Tibial artery (tissue), 4 donors: ENCODE data around the gene TUBB2B.

Experiments
- DNase-seq, 2 donors: peaks; one replicate each; pipeline ENCODE4 v3.0.0-alpha.2; 2019
- H3K27ac ChIP-seq, 2 donors: fragments of 200-600 bp; sonication (generic) in 1 of 2; 1 replicate in 1 of 2; 2 replicates in 1 of 2; pipeline ENCODE4 v1.5.1; 2018 to 2019; ENCODE audit warnings: mild to moderate bottlenecking in 1 of 2
- H3K27me3 ChIP-seq, 2 donors: fragments of 200-600 bp; sonication (generic) in 1 of 2; one replicate each; pipeline versions ENCODE4 v1.5.1 to v1.6.0; 2016 to 2019
- H3K36me3 ChIP-seq, 3 donors: fragments of 200-600 bp; sonication (generic) in 2 of 3; one replicate each; pipeline ENCODE4 v1.5.1; 2016 to 2019; ENCODE audit warnings: mild to moderate bottlenecking in 2 of 3
- H3K4me1 ChIP-seq, 4 donors: fragments of 200-600 bp; sonication (generic) in 2 of 4; 1 replicate in 3 of 4; 2 replicates in 1 of 4; pipeline ENCODE4 v1.5.1; 2016 to 2019
- H3K4me3 ChIP-seq, 2 donors: fragments of 200-600 bp; sonication (generic) in 1 of 2; 1 replicate in 1 of 2; 2 replicates in 1 of 2; pipeline ENCODE4 v1.5.1; 2018 to 2019; ENCODE audit warnings: mild to moderate bottlenecking in 2 of 2
- H3K9me3 ChIP-seq, 3 donors: fragments of 200-600 bp; sonication (generic) in 1 of 3; one replicate each; pipeline ENCODE4 v1.5.1; 2016 to 2019
- CTCF ChIP-seq, 2 experiments: fragments of 200-600 bp in 1 of 2; fragments of 450-650 bp in 1 of 2; IDR thresholded peaks; one replicate each; pipeline ENCODE4 v1.5.1; 2017 to 2019; ENCODE audit warnings: antibody characterized with exemption in 2 of 2, mild to moderate bottlenecking in 1 of 2, moderate library complexity in 1 of 2
- intact Hi-C: fragments of 100-400 bp; cut with DNase I; formaldehyde crosslinking; loops from one replicate; pipeline ENCODE4 v1.15.0; 2023; ENCODE audit warnings: low total_unique reads

TUBB2B gene

GRCh38 chr6:3208098-3208774 is 19.2 kb downstream of the TUBB2B start:
- no peak for TF ChIP-seq CTCF (IDR thresholded peaks at IDR 0.05)
- Histone ChIP-seq H3K27me3 (no peaks in the 10 kb centered on the region), H3K9me3 (peaks cover 0 to 4% (median 0%) of the 10 kb centered on the region in 3 donors), H3K4me3 (no peak overlapping the region), H3K4me1 (peaks cover 4 to 42% (median 27%) of the 10 kb centered on the region in 4 donors), H3K36me3 (no peaks in the 10 kb centered on the region), H3K27ac (peak overlapping the region; percentile 20 to 53)
- DNase-seq: peak; percentile 71 to 91
- intact Hi-C loops: no loop called here

- DNase-seq: no peak
- no peak for TF ChIP-seq CTCF (IDR thresholded peaks at IDR 0.05)
- H3K27me3 ChIP-seq: no peaks in the 10 kb centered on the region
- intact Hi-C loops: no loop called here
- peaks cover 0 to 4% (median 0%) of the 10 kb centered on the region in 3 donors for H3K9me3 ChIP-seq
- no peak overlapping the region for H3K27ac ChIP-seq
- no peak overlapping the region for H3K4me3 ChIP-seq
- peaks cover 4 to 35% (median 23%) of the 10 kb centered on the region in 4 donors for H3K4me1 ChIP-seq
- H3K36me3 ChIP-seq: no peaks in the 10 kb centered on the region
These were observed 21.0 kb downstream of the TUBB2B start for GRCh38 chr6:3206339-3207015.

GRCh38 chr6:3205913-3206312 is 21.5 kb downstream of the TUBB2B start:
- H3K4me1 ChIP-seq: peaks cover 4 to 29% (median 18%) of the 10 kb centered on the region in 4 donors
- no peaks in the 10 kb centered on the region for H3K27me3 ChIP-seq
- DNase-seq: no peak
- H3K4me3 ChIP-seq: no peak overlapping the region
- H3K9me3 ChIP-seq: peaks cover 0 to 4% (median 0%) of the 10 kb centered on the region in 3 donors
- no peak overlapping the region for H3K27ac ChIP-seq
- no peak for TF ChIP-seq CTCF (IDR thresholded peaks at IDR 0.05)
- intact Hi-C loops: no loop called here
- H3K36me3 ChIP-seq: no peaks in the 10 kb centered on the region

GRCh38 chr6:3204921-3205320 is 22.5 kb downstream of the TUBB2B start:
- Histone ChIP-seq H3K27me3 (no peaks in the 10 kb centered on the region), H3K4me1 (peaks cover 4 to 24% (median 18%) of the 10 kb centered on the region in 4 donors), H3K4me3 (no peak overlapping the region), H3K27ac (no peak overlapping the region), H3K9me3 (peaks cover 0 to 4% (median 0%) of the 10 kb centered on the region in 3 donors), H3K36me3 (no peaks in the 10 kb centered on the region)
- TF ChIP-seq CTCF (IDR thresholded peaks at IDR 0.05): no peak
- intact Hi-C loops: no loop called here
- DNase-seq: no peak

- H3K9me3 ChIP-seq: peaks cover 0 to 4% (median 0%) of the 10 kb centered on the region in 3 donors
- H3K4me1 ChIP-seq: peaks cover 0 to 8% (median 6%) of the 10 kb centered on the region in 4 donors
- no peaks in the 10 kb centered on the region for H3K27me3 ChIP-seq
- no peaks in the 10 kb centered on the region for H3K36me3 ChIP-seq
- intact Hi-C loops: no loop called here
- no peak overlapping the region for H3K4me3 ChIP-seq
- TF ChIP-seq CTCF (IDR thresholded peaks at IDR 0.05): no peak
- DNase-seq: no peak
- no peak overlapping the region for H3K27ac ChIP-seq
These were observed 24.3 kb downstream of the TUBB2B start for GRCh38 chr6:3202999-3203696.
